Smooth muscle cell (in vitro differentiated cells): ENCODE measurements around the gene WWOX. TPM values are rescaled to one million over a fixed set of nuclear protein-coding genes. Genes with fewer than 3 reads are reported as not detected.
A peak's percentile ranks its signal among the peaks of the same experiment; 100 is the strongest.

Experiments used
- DNase-seq: peaks from one replicate; lab custom pipeline; 2025; ENCODE audit not compliant: unreplicated experiment; lab: John Stamatoyannopoulos, UW
- H2AFZ ChIP-seq: fragments of 200-600 bp; sonication (generic); 2 replicates; pipeline ENCODE4 v1.6.0; 2016; ENCODE audit warnings: antibody characterized with exemption, low read depth, mild to moderate bottlenecking
- H3F3A ChIP-seq: fragments of 200-600 bp; sonication (generic); 2 replicates; pipeline ENCODE4 v1.6.0; 2017; ENCODE audit warnings: antibody characterized with exemption, low read depth
- H3K27ac ChIP-seq: fragments of 200-600 bp; sonication (generic); 2 replicates; pipeline ENCODE4 v1.5.1; 2016; ENCODE audit warnings: low read depth, mild to moderate bottlenecking
- H3K27me3 ChIP-seq: fragments of 200-600 bp; sonication (generic); 2 replicates; pipeline ENCODE4 v1.6.1; 2016; ENCODE audit warnings: low read depth, mild to moderate bottlenecking
- H3K36me3 ChIP-seq: fragments of 200-600 bp; sonication (generic); 2 replicates; pipeline ENCODE4 v1.5.1; 2016; ENCODE audit warnings: low read depth
- H3K4me1 ChIP-seq: fragments of 200-600 bp; sonication (generic); 2 replicates; pipeline ENCODE4 v1.5.1; 2016; ENCODE audit warnings: low read depth
- H3K4me2 ChIP-seq: fragments of 200-600 bp; sonication (generic); 2 replicates; pipeline ENCODE4 v1.6.0; 2016; ENCODE audit warnings: mild to moderate bottlenecking
- H3K4me3 ChIP-seq: fragments of 200-600 bp; sonication (generic); 2 replicates; pipeline ENCODE4 v1.5.1; 2016; ENCODE audit warnings: mild to moderate bottlenecking
- H3K79me2 ChIP-seq: fragments of 200-600 bp; sonication (generic); 2 replicates; pipeline ENCODE4 v1.6.0; 2016; ENCODE audit warnings: low read depth, mild to moderate bottlenecking
- H3K9ac ChIP-seq: fragments of 200-600 bp; sonication (generic); 2 replicates; pipeline ENCODE4 v1.6.0; 2016; ENCODE audit warnings: low read depth
- H3K9me3 ChIP-seq: fragments of 200-600 bp; sonication (generic); replicated peaks from 2 replicates; pipeline ENCODE4 v1.5.1; 2016; ENCODE audit warnings: low read depth
- H4K20me1 ChIP-seq: fragments of 200-600 bp; sonication (generic); 2 replicates; pipeline ENCODE4 v1.6.0; 2016; ENCODE audit warnings: low read depth
- CTCF ChIP-seq: fragments of 200-600 bp; sonication (generic); IDR thresholded peaks from 2 replicates; pipeline ENCODE4 v1.5.1; 2017; ENCODE audit warnings: borderline replicate concordance, mild to moderate bottlenecking, antibody characterized with exemption; ENCODE audit not compliant: insufficient read depth, poor library complexity, severe bottlenecking
- WGBS: methylation state at CpG from one replicate; pipeline ENCODE4 v1.1.7; 2016; ENCODE audit warnings: low lambda C conversion rate; 5-methylcytosine and 5-hydroxymethylcytosine counted together
- polyA plus RNA-seq: library from polyadenylated mRNA; unstranded; fragments of >200 nt; fragmentation: Nextera tagmentation; extraction: Ambion mirVana; gene quantifications from 2 replicates; pipeline ENCODE4 v1.2.1, GENCODE V29; 2016
- total RNA-seq: library from RNA; depleted of rRNA; stranded (reverse); fragments of >200 nt; gene quantifications from 2 replicates; pipeline ENCODE4 v1.2.3, GENCODE V29; 2014

WWOX gene
- total and polyA plus RNA-seq, 2 experiments from 2014 or later: 7.5 to 14.0 TPM

GRCh38 chr16:78205506-78205905 lies 106.1 kb downstream of the WWOX start:
- H3K79me2 ChIP-seq: no peaks in the 10 kb centered on the region
- no peak overlapping the region for H3K4me3 ChIP-seq
- no peaks in the 10 kb centered on the region for H3K27me3 ChIP-seq
- H3K9me3 ChIP-seq: no peaks in the 10 kb centered on the region
- H3F3A ChIP-seq: peaks cover under 1% of the 10 kb centered on the region
- peaks cover 8% of the 10 kb centered on the region for H3K4me1 ChIP-seq
- no peak overlapping the region for H3K4me2 ChIP-seq
- no peaks in the 10 kb centered on the region for H3K36me3 ChIP-seq
- no peak overlapping the region for H2AFZ ChIP-seq
- H3K9ac ChIP-seq: no peak overlapping the region
- TF ChIP-seq CTCF: no peak
- no peak for DNase-seq
- no peak overlapping the region for H3K27ac ChIP-seq
- H4K20me1 ChIP-seq: no peaks in the 10 kb centered on the region
- 93% methylated on average over 3 of the region's 3 CpGs for WGBS

GRCh38 chr16:78206623-78207223 lies 107.3 kb downstream of the WWOX start:
- DNase-seq: no peak
- H3K9ac ChIP-seq: no peak overlapping the region
- no peak overlapping the region for H3K4me2 ChIP-seq
- no peaks in the 10 kb centered on the region for H3K79me2 ChIP-seq
- no peaks in the 10 kb centered on the region for H4K20me1 ChIP-seq
- 88% methylated on average over 2 of the region's 2 CpGs for WGBS
- H3K27ac ChIP-seq: no peak overlapping the region
- peaks cover 5% of the 10 kb centered on the region for H3F3A ChIP-seq
- no peaks in the 10 kb centered on the region for H3K36me3 ChIP-seq
- H3K4me3 ChIP-seq: no peak overlapping the region
- H2AFZ ChIP-seq: no peak overlapping the region
- no peaks in the 10 kb centered on the region for H3K9me3 ChIP-seq
- peaks cover 14% of the 10 kb centered on the region for H3K4me1 ChIP-seq
- H3K27me3 ChIP-seq: no peaks in the 10 kb centered on the region
- no peak for TF ChIP-seq CTCF

- peak overlapping the region; percentile 38 for H3K4me2 ChIP-seq
- DNase-seq: no peak
- no peaks in the 10 kb centered on the region for H4K20me1 ChIP-seq
Observed at GRCh38 chr16:78209951-78210661, 110.7 kb downstream of the WWOX start.

More at GRCh38 chr16:78209951-78210661, 110.7 kb downstream of the WWOX start:
- H3K9ac ChIP-seq: no peak overlapping the region
- no peaks in the 10 kb centered on the region for H3K9me3 ChIP-seq
- H3K27ac ChIP-seq: peak overlapping the region; percentile 78
- peaks cover 5% of the 10 kb centered on the region for H3F3A ChIP-seq
- H3K4me1 ChIP-seq: peaks cover 14% of the 10 kb centered on the region
- H3K36me3 ChIP-seq: no peaks in the 10 kb centered on the region
- WGBS: 42% methylated on average over 10 of the region's 10 CpGs
- H3K79me2 ChIP-seq: no peaks in the 10 kb centered on the region
- no peaks in the 10 kb centered on the region for H3K27me3 ChIP-seq
- no peak overlapping the region for H3K4me3 ChIP-seq
- no peak for TF ChIP-seq CTCF
- no peak overlapping the region for H2AFZ ChIP-seq
